22Rv1 (cell line): ENCODE data around the gene PTPN23.

Experiments
- CTCF ChIP-seq: fragments of 450-650 bp; IDR thresholded peaks from 2 replicates; pipeline ENCODE4 v1.5.1; 2017; ENCODE audit warnings: mild to moderate bottlenecking
- ZFX ChIP-seq: fragments of 450-650 bp; IDR thresholded peaks from 2 replicates; pipeline ENCODE4 v1.6.1; 2017; ENCODE audit warnings: antibody characterized with exemption, borderline replicate concordance

GRCh38 chr3:47429476-47430270 is 48.9 kb downstream of the PTPN23 start:
- TF ChIP-seq CTCF (no peak), ZFX (no peak)
